ENCODE data around the gene TMEM106A. TPM values are rescaled to one million over a fixed set of nuclear protein-coding genes. Genes with fewer than 3 reads are reported as not detected.
"Not testable (repeated sequence)": the region's sequence is repeated elsewhere in the genome, so short reads cannot be mapped to it uniquely, and the experiment has no call there.

The TMEM106A gene
- 1 to 10 TPM; 3.1 to 8.4 (median 4.5) TPM for total RNA-seq
- long read RNA-seq: 0 reads

GRCh38 chr17:43211480-43212402 lies at the start of gene TMEM106A:
TMEM106A (plus strand) TSS chr17:43211875; CDS start chr17:43213042, 1,167 bp downstream.
- H3K4me1 ChIP-seq: peaks cover 0 to 51% (median 21%) of the 10 kb centered on the region in 4 donors
- no peaks in the 10 kb centered on the region for H3K9me3 ChIP-seq
- TF ChIP-seq CTCF (IDR thresholded peaks at IDR 0.05) (peak in 2 of 4 donors; percentile 17 to 23), POLR2A (IDR thresholded peaks at IDR 0.05) (peak; percentile 27)
- DNase-seq (peak; percentile 65 to 88 (median 82)), ATAC-seq (peak; percentile 82 to 89 (median 88))
- peak within 1 kb of the TSS; percentile 46 to 60 (median 57) for H3K4me3 ChIP-seq
- intact Hi-C loops (cut with DNase I): no loop called here
- WGBS (ENCODE audit: insufficient coverage, low coverage, low lambda C conversion rate, missing lambda C conversion rate): 13% methylated on average over 27 of the region's 54 CpGs
- H3K27ac ChIP-seq: peak within 1 kb of the TSS; percentile 63 to 78 (median 68)
- no peaks in the 10 kb centered on the region for H3K27me3 ChIP-seq
- peaks cover 0 to 45% (median 9%) of the 10 kb centered on the region in 4 donors for H3K36me3 ChIP-seq

GRCh38 chr17:43165971-43166370 lies 45.7 kb upstream of the TMEM106A start:
- H3K4me1 ChIP-seq; H3K4me3 ChIP-seq; intact Hi-C loops (cut with DNase I); H3K27me3 ChIP-seq; DNase-seq; ATAC-seq; H3K9me3 ChIP-seq; H3K27ac ChIP-seq; H3K36me3 ChIP-seq: not testable (repeated sequence)

- no peak for TF ChIP-seq POLR2A (IDR thresholded peaks at IDR 0.05)
- no peak for TF ChIP-seq CTCF (IDR thresholded peaks at IDR 0.05)
- ATAC-seq (peak; percentile 65 to 81 (median 76)), DNase-seq (peak; percentile 48 to 80 (median 71))
- WGBS (ENCODE audit: insufficient coverage, low coverage, low lambda C conversion rate, missing lambda C conversion rate): 1% methylated on average over 27 of the region's 29 CpGs
- Histone ChIP-seq H3K4me3 (peak overlapping the region; percentile 76 to 85 (median 80)), H3K27me3 (no peaks in the 10 kb centered on the region), H3K27ac (peak overlapping the region; percentile 93 to 98 (median 93)), H3K36me3 (no peaks in the 10 kb centered on the region), H3K9me3 (no peaks in the 10 kb centered on the region), H3K4me1 (peaks cover 0 to 30% (median 12%) of the 10 kb centered on the region in 4 donors)
- intact Hi-C loops (cut with DNase I): no loop called here
Observed at GRCh38 chr17:43169561-43170139, 42.0 kb upstream of the TMEM106A start.

- peaks cover 0 to 36% (median 15%) of the 10 kb centered on the region in 4 donors for H3K4me1 ChIP-seq
- peak overlapping the region; percentile 76 to 85 (median 80) for H3K4me3 ChIP-seq
- no peak for TF ChIP-seq CTCF (IDR thresholded peaks at IDR 0.05)
- no peak for TF ChIP-seq POLR2A (IDR thresholded peaks at IDR 0.05)
- H3K36me3 ChIP-seq: no peaks in the 10 kb centered on the region
- peak; percentile 69 to 80 (median 76) for ATAC-seq
- no peaks in the 10 kb centered on the region for H3K27me3 ChIP-seq
- intact Hi-C loops (cut with DNase I): no loop called here
- no peaks in the 10 kb centered on the region for H3K9me3 ChIP-seq
- under 1% methylated on average over 19 of the region's 27 CpGs for WGBS (ENCODE audit: insufficient coverage, low coverage, low lambda C conversion rate, missing lambda C conversion rate)
- H3K27ac ChIP-seq: peak overlapping the region; percentile 93 to 98 (median 93)
- peak; percentile 81 to 91 (median 85) for DNase-seq
Observed at GRCh38 chr17:43170140-43170765, 41.4 kb upstream of the TMEM106A start.
